ENCODE measurements around the gene THSD4.

The THSD4 gene

DNA sequence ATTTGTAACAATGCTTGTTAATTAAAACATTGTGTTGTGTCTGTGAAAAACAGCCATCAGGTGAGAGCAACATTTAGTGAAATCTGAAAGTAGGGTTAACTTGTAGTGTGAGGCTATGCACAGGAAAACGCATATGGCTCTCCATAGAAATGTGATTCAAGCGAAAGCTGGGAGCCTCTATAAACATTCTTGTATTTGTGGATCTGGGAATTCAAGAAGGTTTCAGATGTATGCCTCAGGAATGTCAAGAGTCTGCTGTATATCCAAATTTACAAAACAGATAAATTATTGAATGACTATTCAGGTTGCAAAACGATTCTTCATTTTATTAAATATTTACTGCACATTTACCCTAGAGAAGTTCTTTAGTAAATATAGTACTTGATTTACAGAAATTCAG is 166.0 kb downstream of the THSD4 start:
- H3K79me2 ChIP-seq (ENCODE audit: low read length), result no peaks in the 10 kb centered on the region
- no peaks in the 10 kb centered on the region for H3F3A ChIP-seq (ENCODE audit: insufficient read depth, low read length)
- TF ChIP-seq EZH2phosphoT487 (IDR thresholded peaks at IDR 0.05; ENCODE audit: low read length), result no peak
- TF ChIP-seq, protein P1, sequence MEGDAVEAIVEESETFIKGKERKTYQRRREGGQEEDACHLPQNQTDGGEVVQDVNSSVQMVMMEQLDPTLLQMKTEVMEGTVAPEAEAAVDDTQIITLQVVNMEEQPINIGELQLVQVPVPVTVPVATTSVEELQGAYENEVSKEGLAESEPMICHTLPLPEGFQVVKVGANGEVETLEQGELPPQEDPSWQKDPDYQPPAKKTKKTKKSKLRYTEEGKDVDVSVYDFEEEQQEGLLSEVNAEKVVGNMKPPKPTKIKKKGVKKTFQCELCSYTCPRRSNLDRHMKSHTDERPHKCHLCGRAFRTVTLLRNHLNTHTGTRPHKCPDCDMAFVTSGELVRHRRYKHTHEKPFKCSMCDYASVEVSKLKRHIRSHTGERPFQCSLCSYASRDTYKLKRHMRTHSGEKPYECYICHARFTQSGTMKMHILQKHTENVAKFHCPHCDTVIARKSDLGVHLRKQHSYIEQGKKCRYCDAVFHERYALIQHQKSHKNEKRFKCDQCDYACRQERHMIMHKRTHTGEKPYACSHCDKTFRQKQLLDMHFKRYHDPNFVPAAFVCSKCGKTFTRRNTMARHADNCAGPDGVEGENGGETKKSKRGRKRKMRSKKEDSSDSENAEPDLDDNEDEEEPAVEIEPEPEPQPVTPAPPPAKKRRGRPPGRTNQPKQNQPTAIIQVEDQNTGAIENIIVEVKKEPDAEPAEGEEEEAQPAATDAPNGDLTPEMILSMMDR (IDR thresholded peaks at IDR 0.05; ENCODE audit: low read length), result no peak
- no peak for TF ChIP-seq EZH2 (optimal IDR thresholded peaks at IDR 0.05; ENCODE audit: low read depth, low read length)
- H3K4me2 ChIP-seq (ENCODE audit: low read depth, low read length), result no peak overlapping the region
- no peak overlapping the region for H3K4me3 ChIP-seq (ENCODE audit: low read length)
- no peak overlapping the region for H2AFZ ChIP-seq (ENCODE audit: low read length)
- no peaks in the 10 kb centered on the region for H3K4me1 ChIP-seq (ENCODE audit: low read length)
- H3K9ac ChIP-seq (ENCODE audit: low read length), result no peak overlapping the region
- H4K20me1 ChIP-seq (ENCODE audit: insufficient read depth, low read length), result no peaks in the 10 kb centered on the region; the same call in 1 of the 2 replicates
- no peaks in the 10 kb centered on the region for H3K9me2 ChIP-seq (replicated peaks; ENCODE audit: insufficient read depth, low read length)
- H3K27ac ChIP-seq (ENCODE audit: low read length), result no peak overlapping the region
- no peaks in the 10 kb centered on the region for H3K27me3 ChIP-seq (replicated peaks; ENCODE audit: insufficient read depth, low read length)
- H3K36me3 ChIP-seq (replicated peaks; ENCODE audit: insufficient read depth, low read length), result no peaks in the 10 kb centered on the region
- no peak for DNase-seq
- no peaks in the 10 kb centered on the region for H3K9me3 ChIP-seq (replicated peaks; ENCODE audit: insufficient read depth, low read length)

DNA sequence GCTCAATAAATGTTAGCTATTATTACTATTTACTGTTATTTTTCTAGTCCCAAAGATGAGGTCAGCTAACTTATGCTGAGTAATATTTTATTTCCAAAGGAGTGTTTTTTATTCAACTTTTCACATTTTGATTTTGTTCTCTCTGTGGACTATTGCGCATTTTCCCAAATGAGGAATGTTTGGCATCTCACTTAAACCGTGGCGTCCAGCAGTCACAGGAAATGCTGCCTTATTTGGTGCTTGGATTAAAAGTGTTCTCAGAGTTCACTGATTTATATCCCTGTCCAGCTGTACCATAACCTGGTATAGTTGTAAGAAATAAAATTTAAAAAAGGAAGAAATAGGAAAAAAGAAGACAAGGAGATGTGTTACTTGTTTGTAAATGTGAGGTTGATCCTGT is 166.8 kb downstream of the THSD4 start:
- H3K27ac ChIP-seq (ENCODE audit: low read length), result no peak overlapping the region
- no peak overlapping the region for H3K4me3 ChIP-seq (ENCODE audit: low read length)
- no peaks in the 10 kb centered on the region; the same call in 1 of the 2 replicates for H4K20me1 ChIP-seq (ENCODE audit: insufficient read depth, low read length)
- no peak overlapping the region for H3K4me2 ChIP-seq (ENCODE audit: low read depth, low read length)
- H3K79me2 ChIP-seq (ENCODE audit: low read length), result no peaks in the 10 kb centered on the region
- H3K9ac ChIP-seq (ENCODE audit: low read length), result no peak overlapping the region
- H3K4me1 ChIP-seq (ENCODE audit: low read length), result no peaks in the 10 kb centered on the region
- H3K36me3 ChIP-seq (replicated peaks; ENCODE audit: insufficient read depth, low read length), result no peaks in the 10 kb centered on the region
- DNase-seq, result no peak
- H3F3A ChIP-seq (ENCODE audit: insufficient read depth, low read length), result no peaks in the 10 kb centered on the region
- H3K27me3 ChIP-seq (replicated peaks; ENCODE audit: insufficient read depth, low read length), result no peaks in the 10 kb centered on the region
- H2AFZ ChIP-seq (ENCODE audit: low read length), result no peak overlapping the region
- TF ChIP-seq, protein P1 (IDR thresholded peaks at IDR 0.05; ENCODE audit: low read length), result no peak
- TF ChIP-seq EZH2phosphoT487 (IDR thresholded peaks at IDR 0.05; ENCODE audit: low read length) (no peak), EZH2 (optimal IDR thresholded peaks at IDR 0.05; ENCODE audit: low read depth, low read length) (no peak)
- H3K9me2 ChIP-seq (replicated peaks; ENCODE audit: insufficient read depth, low read length), result no peaks in the 10 kb centered on the region
- no peaks in the 10 kb centered on the region for H3K9me3 ChIP-seq (replicated peaks; ENCODE audit: insufficient read depth, low read length)

DNA sequence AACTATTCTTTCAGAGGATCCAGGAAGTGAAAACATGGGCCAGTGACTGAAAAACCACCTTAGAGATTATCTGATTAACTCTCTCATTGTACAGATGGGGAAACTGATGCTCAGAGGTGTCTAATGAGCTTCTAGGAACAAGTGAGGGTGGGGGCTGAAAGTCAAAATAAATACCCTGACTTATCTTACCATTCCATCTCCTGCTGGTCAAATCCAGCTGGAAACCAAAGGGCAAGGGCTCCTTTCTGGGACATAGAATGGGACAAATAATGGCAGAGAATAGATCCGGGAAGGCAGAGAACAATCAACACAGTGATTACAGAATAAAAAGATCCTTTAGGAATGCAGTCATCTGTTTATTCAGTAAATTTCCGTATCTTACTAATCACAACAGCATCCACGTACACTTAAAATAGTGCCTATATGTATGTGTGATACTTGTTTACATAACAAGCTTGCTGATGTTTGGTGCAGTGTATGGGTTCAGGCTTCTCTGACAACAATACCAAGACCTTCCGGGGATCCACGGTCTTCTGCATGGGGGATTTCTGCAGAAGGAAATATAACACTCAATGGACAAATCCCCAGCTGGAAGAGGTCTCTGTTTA is 173.2 kb downstream of the THSD4 start:
- no peak overlapping the region for H3K27ac ChIP-seq (ENCODE audit: low read length)
- no peak overlapping the region for H3K9ac ChIP-seq (ENCODE audit: low read length)
- no peaks in the 10 kb centered on the region for H3F3A ChIP-seq (ENCODE audit: insufficient read depth, low read length)
- H3K27me3 ChIP-seq (replicated peaks; ENCODE audit: insufficient read depth, low read length), result no peaks in the 10 kb centered on the region
- no peak for DNase-seq
- no peak overlapping the region for H2AFZ ChIP-seq (ENCODE audit: low read length)
- no peaks in the 10 kb centered on the region for H3K9me3 ChIP-seq (replicated peaks; ENCODE audit: insufficient read depth, low read length)
- H3K4me3 ChIP-seq (ENCODE audit: low read length), result no peak overlapping the region
- H3K36me3 ChIP-seq (replicated peaks; ENCODE audit: insufficient read depth, low read length), result no peaks in the 10 kb centered on the region
- no peaks in the 10 kb centered on the region for H3K4me1 ChIP-seq (ENCODE audit: low read length)
- no peaks in the 10 kb centered on the region for H3K79me2 ChIP-seq (ENCODE audit: low read length)
- no peaks in the 10 kb centered on the region for H4K20me1 ChIP-seq (ENCODE audit: insufficient read depth, low read length)
- TF ChIP-seq, protein P1 (IDR thresholded peaks at IDR 0.05; ENCODE audit: low read length), result no peak
- TF ChIP-seq EZH2phosphoT487 (IDR thresholded peaks at IDR 0.05; ENCODE audit: low read length) (no peak), EZH2 (optimal IDR thresholded peaks at IDR 0.05; ENCODE audit: low read depth, low read length) (no peak)
- H3K4me2 ChIP-seq (ENCODE audit: low read depth, low read length), result no peak overlapping the region
- no peaks in the 10 kb centered on the region for H3K9me2 ChIP-seq (replicated peaks; ENCODE audit: insufficient read depth, low read length)

Measured in MM.1S (cell line).